NB4 (cell line): ENCODE measurements around the gene YY2.

Experiments used
- MYC ChIP-seq: IDR thresholded peaks from 2 replicates; pipeline ENCODE4 v1.6.1; 2011; ENCODE audit warnings: low read depth, low read length
- POLR2A ChIP-seq: IDR thresholded peaks from 2 replicates; pipeline ENCODE4 v1.6.1; 2011; ENCODE audit warnings: mild to moderate bottlenecking; ENCODE audit not compliant: insufficient read length; ENCODE audit errors: extremely low read depth
- TF ChIP-seq, protein P1 (sequence below): IDR thresholded peaks from one replicate; pipeline ENCODE4 v1.5.1; 2012; ENCODE audit warnings: low read depth, low read length
- TF ChIP-seq, protein P2 (sequence below): IDR thresholded peaks from 2 replicates; pipeline ENCODE4 v1.6.1; 2011; ENCODE audit warnings: low read depth, low read length

DNA sequence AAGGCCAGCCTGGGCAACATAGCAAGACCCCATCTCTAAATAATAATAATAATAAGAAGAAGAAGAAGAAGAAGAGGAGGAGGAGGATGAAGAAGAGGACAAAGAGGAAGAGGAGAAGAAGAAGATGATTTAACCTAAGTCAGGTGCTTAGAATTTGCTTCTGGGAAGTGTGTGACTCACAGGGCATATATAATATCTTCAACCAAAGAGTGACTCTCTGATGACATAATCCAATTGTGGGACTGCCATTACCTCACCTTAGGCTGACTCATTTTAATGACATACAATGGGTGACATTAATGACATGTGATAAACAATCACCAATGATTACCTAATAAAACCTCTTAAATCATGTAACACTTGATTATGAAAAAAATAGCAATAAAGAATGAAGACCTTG is 49.1 kb upstream of the YY2 start:
- TF ChIP-seq, protein P1, sequence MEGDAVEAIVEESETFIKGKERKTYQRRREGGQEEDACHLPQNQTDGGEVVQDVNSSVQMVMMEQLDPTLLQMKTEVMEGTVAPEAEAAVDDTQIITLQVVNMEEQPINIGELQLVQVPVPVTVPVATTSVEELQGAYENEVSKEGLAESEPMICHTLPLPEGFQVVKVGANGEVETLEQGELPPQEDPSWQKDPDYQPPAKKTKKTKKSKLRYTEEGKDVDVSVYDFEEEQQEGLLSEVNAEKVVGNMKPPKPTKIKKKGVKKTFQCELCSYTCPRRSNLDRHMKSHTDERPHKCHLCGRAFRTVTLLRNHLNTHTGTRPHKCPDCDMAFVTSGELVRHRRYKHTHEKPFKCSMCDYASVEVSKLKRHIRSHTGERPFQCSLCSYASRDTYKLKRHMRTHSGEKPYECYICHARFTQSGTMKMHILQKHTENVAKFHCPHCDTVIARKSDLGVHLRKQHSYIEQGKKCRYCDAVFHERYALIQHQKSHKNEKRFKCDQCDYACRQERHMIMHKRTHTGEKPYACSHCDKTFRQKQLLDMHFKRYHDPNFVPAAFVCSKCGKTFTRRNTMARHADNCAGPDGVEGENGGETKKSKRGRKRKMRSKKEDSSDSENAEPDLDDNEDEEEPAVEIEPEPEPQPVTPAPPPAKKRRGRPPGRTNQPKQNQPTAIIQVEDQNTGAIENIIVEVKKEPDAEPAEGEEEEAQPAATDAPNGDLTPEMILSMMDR = no peak
- no peak for TF ChIP-seq POLR2A
- TF ChIP-seq MYC = no peak
- TF ChIP-seq, protein P2, sequence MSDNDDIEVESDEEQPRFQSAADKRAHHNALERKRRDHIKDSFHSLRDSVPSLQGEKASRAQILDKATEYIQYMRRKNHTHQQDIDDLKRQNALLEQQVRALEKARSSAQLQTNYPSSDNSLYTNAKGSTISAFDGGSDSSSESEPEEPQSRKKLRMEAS = no peak
